Measurements from ENCODE around the gene TPM4. TPM values are rescaled to one million over a fixed set of nuclear protein-coding genes. Genes with fewer than 3 reads are reported as not detected.
A peak's percentile ranks its signal among the peaks of the same experiment; 100 is the strongest.

The TPM4 gene
- total RNA-seq, 2 donors from 2014 or later: 261 to 388 TPM

GRCh38 chr19:16112778-16113177 is 36.5 kb downstream of the TPM4 start:
- Histone ChIP-seq H3K9me3 (no peaks in the 10 kb centered on the region), H3K27me3 (no peaks in the 10 kb centered on the region), H3K4me1 (peaks cover 12% of the 10 kb centered on the region), H3K27ac (peak overlapping the region; percentile 81), H3K4me3 (peak overlapping the region; percentile 78), H3K36me3 (no peaks in the 10 kb centered on the region), H3K9ac (ENCODE audit: low read depth in 2 of 2, low read length in 2 of 2) (peak overlapping the region; percentile 98 to 100)
- no peak for DNase-seq
- intact Hi-C loops (cut with DNase I): loop anchor here (5.0 kb wide), 1 partner anchor 45 kb away; no protein-coding TSS in a partner anchor
- TF ChIP-seq CTCF (IDR thresholded peaks at IDR 0.05): no peak

- peaks cover 12% of the 10 kb centered on the region for H3K4me1 ChIP-seq
- H3K36me3 ChIP-seq: peaks cover 5% of the 10 kb centered on the region
- TF ChIP-seq CTCF (IDR thresholded peaks at IDR 0.05): no peak
- intact Hi-C loops (cut with DNase I): loop anchor here (5.0 kb wide), 1 partner anchor 46 kb away; no protein-coding TSS in a partner anchor
- DNase-seq: no peak
- no peak overlapping the region for H3K9ac ChIP-seq (ENCODE audit: low read depth in 2 of 2, low read length in 2 of 2)
- no peaks in the 10 kb centered on the region for H3K27me3 ChIP-seq
- no peaks in the 10 kb centered on the region for H3K9me3 ChIP-seq
- no peak overlapping the region for H3K27ac ChIP-seq
- H3K4me3 ChIP-seq: no peak overlapping the region
These were observed 37.4 kb downstream of the TPM4 start for GRCh38 chr19:16113727-16114126.

- Histone ChIP-seq H3K9me3 (no peaks in the 10 kb centered on the region), H3K4me1 (peaks cover 12% of the 10 kb centered on the region), H3K9ac (ENCODE audit: low read depth in 2 of 2, low read length in 2 of 2) (no peak overlapping the region), H3K4me3 (no peak overlapping the region), H3K27me3 (no peaks in the 10 kb centered on the region), H3K36me3 (peaks cover 5% of the 10 kb centered on the region), H3K27ac (peak overlapping the region; percentile 26)
- no peak for DNase-seq
- no peak for TF ChIP-seq CTCF (IDR thresholded peaks at IDR 0.05)
- intact Hi-C loops (cut with DNase I): loop anchor here (5.0 kb wide), 1 partner anchor 62 kb away; no protein-coding TSS in a partner anchor
These were observed 39.2 kb downstream of the TPM4 start for GRCh38 chr19:16115301-16116039.

- TF ChIP-seq CTCF (IDR thresholded peaks at IDR 0.05): no peak
- no peaks in the 10 kb centered on the region for H3K27me3 ChIP-seq
- no peaks in the 10 kb centered on the region for H3K9me3 ChIP-seq
- no peak overlapping the region for H3K27ac ChIP-seq
- H3K4me1 ChIP-seq: peaks cover 12% of the 10 kb centered on the region
- H3K36me3 ChIP-seq: peaks cover 6% of the 10 kb centered on the region
- no peak overlapping the region for H3K9ac ChIP-seq (ENCODE audit: low read depth in 2 of 2, low read length in 2 of 2)
- no peak overlapping the region for H3K4me3 ChIP-seq
- intact Hi-C loops (cut with DNase I): loop anchor here (5.0 kb wide), 1 partner anchor 61 kb away; no protein-coding TSS in a partner anchor
- no peak for DNase-seq
These were observed 39.8 kb downstream of the TPM4 start for GRCh38 chr19:16116067-16116466.

GRCh38 chr19:16117594-16118033 is 41.3 kb downstream of the TPM4 start:
- no peak for TF ChIP-seq CTCF (IDR thresholded peaks at IDR 0.05)
- H3K9me3 ChIP-seq: no peaks in the 10 kb centered on the region
- H3K27me3 ChIP-seq: no peaks in the 10 kb centered on the region
- H3K4me3 ChIP-seq: no peak overlapping the region
- DNase-seq: no peak
- peaks cover 9% of the 10 kb centered on the region for H3K4me1 ChIP-seq
- H3K27ac ChIP-seq: no peak overlapping the region
- H3K36me3 ChIP-seq: peaks cover 19% of the 10 kb centered on the region
- intact Hi-C loops (cut with DNase I): loop anchor here (5.0 kb wide), 1 partner anchor 60 kb away; no protein-coding TSS in a partner anchor
- H3K9ac ChIP-seq (ENCODE audit: low read depth in 2 of 2, low read length in 2 of 2): no peak overlapping the region
